GM21367 (cell line): ENCODE data around the gene RAD18.

ENCODE experiments used
- ATAC-seq: cut with Tn5 transposase; IDR thresholded peaks from one replicate; pipeline ENCODE4 v1.9.1; 2021; ENCODE audit not compliant: unreplicated experiment

RAD18 gene

GRCh38 chr3:8869613-8870012, 93.7 kb downstream of the RAD18 start:
- ATAC-seq: no peak

GRCh38 chr3:8868996-8869395, 94.3 kb downstream of the RAD18 start:
- no peak for ATAC-seq

GRCh38 chr3:8867646-8868045, 95.6 kb downstream of the RAD18 start:
- ATAC-seq: no peak

- ATAC-seq: no peak
These were observed 97.6 kb downstream of the RAD18 start for GRCh38 chr3:8865697-8866096.

GRCh38 chr3:8864402-8865350, 98.6 kb downstream of the RAD18 start:
- ATAC-seq: no peak

GRCh38 chr3:8863891-8864290, 99.4 kb downstream of the RAD18 start:
- no peak for ATAC-seq

GRCh38 chr3:8857720-8858367, 105.4 kb downstream of the RAD18 start:
- no peak for ATAC-seq

GRCh38 chr3:8856721-8857120, 106.6 kb downstream of the RAD18 start:
- ATAC-seq: no peak

- no peak for ATAC-seq
These were observed 107.2 kb downstream of the RAD18 start for GRCh38 chr3:8856071-8856470.

GRCh38 chr3:8854656-8855055, 108.6 kb downstream of the RAD18 start:
- ATAC-seq: no peak

- ATAC-seq: no peak
These were observed 110.2 kb downstream of the RAD18 start for GRCh38 chr3:8853081-8853480.

- ATAC-seq: no peak
These were observed 110.8 kb downstream of the RAD18 start for GRCh38 chr3:8852511-8852910.

- ATAC-seq: no peak
These were observed 111.6 kb downstream of the RAD18 start for GRCh38 chr3:8851703-8852102.

- no peak for ATAC-seq
These were observed 114.6 kb downstream of the RAD18 start for GRCh38 chr3:8848696-8849131.

- ATAC-seq: no peak
These were observed 116.0 kb downstream of the RAD18 start for GRCh38 chr3:8847317-8847716.

- no peak for ATAC-seq
These were observed 117.1 kb downstream of the RAD18 start for GRCh38 chr3:8846176-8846575.

- ATAC-seq: no peak
These were observed 117.6 kb downstream of the RAD18 start for GRCh38 chr3:8845641-8846040.

- no peak for ATAC-seq
These were observed 119.9 kb downstream of the RAD18 start for GRCh38 chr3:8843347-8843746.

- no peak for ATAC-seq
These were observed 121.0 kb downstream of the RAD18 start for GRCh38 chr3:8842293-8842692.

GRCh38 chr3:8841472-8841871, 121.8 kb downstream of the RAD18 start:
- ATAC-seq: no peak

- no peak for ATAC-seq
These were observed 122.7 kb downstream of the RAD18 start for GRCh38 chr3:8840556-8840955.

- no peak for ATAC-seq
These were observed 123.5 kb downstream of the RAD18 start for GRCh38 chr3:8839607-8840325.
